DMS53 treated with DMSO at 0.1 percent for 48 hours (cell line): ENCODE data around the gene DDAH2.
"Not testable (repeated sequence)": the region's sequence is repeated elsewhere in the genome, so short reads cannot be mapped to it uniquely, and the experiment has no call there.

Experiments used
- DNase-seq: peaks from one replicate; lab custom pipeline; 2025; ENCODE audit not compliant: unreplicated experiment; lab: John Stamatoyannopoulos, UW

DDAH2 gene

GRCh38 chr6:31715022-31715958 is 13.8 kb downstream of the DDAH2 start, which contains the start of gene LY6G6D:
Gene LY6G6D, plus strand, starts transcription at chr6:31715348. Its CDS starts 8 bp downstream, at chr6:31715356.
- DNase-seq: no peak

- DNase-seq: no peak
Observed at GRCh38 chr6:31713991-31714684, 15.0 kb downstream of the DDAH2 start.

- DNase-seq: no peak
Observed at GRCh38 chr6:31713465-31713864, 15.6 kb downstream of the DDAH2 start.

- no peak for DNase-seq
Observed at GRCh38 chr6:31712296-31712695, 16.8 kb downstream of the DDAH2 start.

DNA sequence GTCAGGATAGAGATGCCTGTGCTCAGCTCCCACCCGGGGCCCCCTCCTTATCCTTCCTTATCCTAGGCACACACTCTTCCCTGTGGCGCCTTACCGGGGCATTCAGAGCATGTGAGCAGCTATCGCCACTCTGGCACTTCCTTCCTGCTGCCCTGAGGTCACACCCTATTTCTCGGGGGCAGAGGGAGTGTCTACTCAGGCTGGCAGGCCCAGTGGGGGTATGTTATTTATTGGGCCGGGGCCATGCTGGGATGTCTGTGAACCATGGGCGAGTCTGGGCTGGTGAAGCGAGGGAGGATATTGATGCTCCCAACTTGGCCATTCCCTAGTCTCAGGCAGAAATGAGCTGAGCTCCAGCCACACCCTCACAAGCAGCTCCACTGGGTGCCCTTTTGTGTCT is 17.9 kb downstream of the DDAH2 start:
- no peak for DNase-seq

DNA sequence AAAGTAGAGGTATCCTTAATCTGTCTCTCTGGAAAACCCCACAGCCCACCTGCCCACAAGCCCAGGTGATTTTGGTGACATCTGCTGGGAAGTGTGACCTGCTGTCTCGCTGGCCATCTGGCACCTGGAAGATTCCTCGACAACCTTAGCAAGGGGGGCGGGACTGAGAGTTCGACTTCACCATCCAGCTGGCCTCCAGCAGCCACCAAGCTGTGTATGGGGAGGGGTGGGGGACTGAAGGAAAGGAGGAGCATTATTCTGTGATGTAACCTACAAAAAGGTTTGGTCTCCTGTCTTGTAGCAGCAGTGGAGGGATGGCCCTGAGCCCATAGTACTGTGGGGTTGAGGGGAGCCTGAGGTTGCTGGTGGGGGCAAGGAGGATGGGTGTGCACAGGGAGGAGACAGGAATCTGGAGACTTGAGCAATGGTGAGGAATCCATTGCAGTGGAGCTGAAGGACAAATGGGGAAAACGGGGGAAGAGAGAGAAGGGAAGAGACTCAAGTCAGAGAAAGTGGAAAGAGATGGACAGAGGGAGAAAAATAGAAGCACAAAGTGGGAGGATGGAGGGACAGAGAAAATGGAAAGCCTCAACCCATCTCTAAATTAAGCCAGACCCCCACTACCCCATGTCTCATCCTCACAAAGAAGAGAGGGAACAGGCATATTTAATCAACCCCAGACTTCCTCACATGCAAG is 18.4 kb downstream of the DDAH2 start:
- no peak for DNase-seq

- DNase-seq: not testable (repeated sequence)
Observed at GRCh38 chr6:31709157-31709556, 19.9 kb downstream of the DDAH2 start.

DNA sequence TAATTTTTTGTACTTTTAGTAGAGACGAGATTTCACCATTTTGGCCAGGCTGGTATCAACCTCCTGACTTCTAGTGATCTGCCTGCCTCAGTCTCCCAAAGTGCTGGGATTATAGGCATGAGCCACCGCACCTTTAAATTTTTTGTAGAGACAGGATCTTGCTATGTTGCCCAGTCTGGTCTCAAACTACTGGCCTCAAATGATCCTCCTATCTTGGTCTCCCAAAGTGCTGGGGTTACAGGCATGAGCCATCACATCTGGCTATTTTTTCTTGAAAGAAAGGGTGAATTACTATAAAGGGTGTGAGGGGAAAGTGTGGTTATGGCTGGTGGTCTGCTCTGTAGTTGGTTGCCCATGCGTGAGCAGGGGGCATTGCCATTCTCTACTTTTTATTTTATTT is 20.9 kb downstream of the DDAH2 start:
- DNase-seq: no peak

- DNase-seq: no peak
Observed at GRCh38 chr6:31707701-31708100, 21.4 kb downstream of the DDAH2 start.

DNA sequence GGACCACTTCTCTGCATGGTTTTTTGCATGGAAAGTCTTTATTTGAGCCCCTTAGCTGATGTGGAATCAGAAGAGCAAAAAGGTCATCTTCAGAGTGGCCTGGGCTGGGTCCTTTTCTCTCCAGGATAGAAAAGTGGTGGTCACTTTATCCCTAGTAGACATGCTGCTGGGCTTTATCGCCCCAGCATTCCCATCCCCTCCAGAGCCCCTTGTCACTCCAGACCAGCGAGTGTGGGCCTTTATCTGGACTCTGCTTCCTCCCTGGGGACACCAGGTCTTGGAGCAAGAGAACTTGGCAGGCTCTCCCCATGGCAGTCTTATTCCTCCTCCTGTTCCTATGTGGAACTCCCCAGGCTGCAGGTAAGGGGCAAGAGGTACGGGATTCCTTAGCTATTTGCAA is 22.5 kb downstream of the DDAH2 start, which contains the start of gene LY6G6F:
TSS of gene LY6G6F (plus strand) at position 268 of the 400 bp plus-strand sequence. CDS start at position 309, 41 bp downstream.
- no peak for DNase-seq

GRCh38 chr6:31705931-31706330 is 23.2 kb downstream of the DDAH2 start:
- DNase-seq: no peak

GRCh38 chr6:31702819-31703716 is 26.0 kb downstream of the DDAH2 start, which contains the start of gene ABHD16A:
Gene ABHD16A, minus strand, starts transcription at chr6:31703324. Its CDS starts 43 bp downstream, at chr6:31703281.
- DNase-seq: peak; percentile 89

GRCh38 chr6:31702405-31702818 is 26.7 kb downstream of the DDAH2 start:
- no peak for DNase-seq

DNA sequence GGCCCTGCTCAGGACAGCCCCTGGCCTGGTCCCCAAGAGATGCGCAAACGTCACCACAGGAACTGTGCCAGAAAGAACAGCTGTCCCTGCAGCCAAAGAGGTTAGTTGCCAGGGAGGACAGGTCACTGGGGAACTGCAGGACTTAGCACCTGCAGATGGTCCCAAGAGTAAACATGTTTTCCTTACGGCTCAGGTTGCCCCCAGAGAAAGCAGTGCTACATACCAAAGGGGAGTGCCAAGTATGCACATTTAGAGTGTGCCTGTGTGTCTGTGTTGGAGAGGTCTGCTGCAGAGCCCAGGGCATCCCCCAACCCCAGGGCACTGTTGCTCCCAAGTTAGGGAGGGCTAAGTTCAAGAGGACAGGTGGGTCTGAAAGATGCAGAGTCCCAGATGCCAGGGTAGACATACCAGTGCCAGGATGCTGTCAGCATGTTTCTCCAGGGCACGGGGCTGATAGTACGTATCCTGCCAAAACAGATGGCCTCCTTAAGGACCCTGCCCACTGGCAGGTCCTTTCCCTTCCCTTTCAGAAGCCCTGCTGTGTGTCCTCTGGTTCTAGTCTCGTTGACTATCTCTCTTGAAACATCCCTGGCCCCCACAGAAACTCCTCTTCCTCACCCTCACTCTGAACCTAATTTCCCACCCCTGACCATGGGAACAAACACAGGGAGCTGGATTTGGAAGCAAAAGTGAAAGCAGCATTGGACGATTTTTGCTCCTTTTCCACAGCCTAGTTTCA is 27.3 kb downstream of the DDAH2 start:
- DNase-seq: no peak

GRCh38 chr6:31700740-31701401 is 28.2 kb downstream of the DDAH2 start:
- no peak for DNase-seq

DNA sequence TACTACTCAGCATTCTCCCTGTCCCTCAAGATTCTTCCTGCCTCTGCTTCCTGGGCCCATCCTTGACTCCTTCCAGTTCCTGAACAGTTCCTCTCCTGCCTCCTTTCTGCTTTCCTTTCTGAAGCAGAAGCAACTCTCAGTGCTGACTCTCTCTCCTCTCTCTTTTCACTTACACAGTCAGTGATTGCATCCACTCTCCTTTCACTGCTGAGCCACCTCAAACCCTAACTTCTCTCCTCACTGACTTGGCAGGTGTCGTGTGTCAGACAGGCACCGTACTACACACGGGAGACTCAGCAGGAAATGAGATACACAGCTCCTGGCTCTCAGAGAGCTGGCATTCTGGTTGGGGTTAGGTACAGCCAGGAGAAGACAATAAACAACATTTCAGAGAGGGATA is 31.5 kb downstream of the DDAH2 start:
- DNase-seq: no peak

DNA sequence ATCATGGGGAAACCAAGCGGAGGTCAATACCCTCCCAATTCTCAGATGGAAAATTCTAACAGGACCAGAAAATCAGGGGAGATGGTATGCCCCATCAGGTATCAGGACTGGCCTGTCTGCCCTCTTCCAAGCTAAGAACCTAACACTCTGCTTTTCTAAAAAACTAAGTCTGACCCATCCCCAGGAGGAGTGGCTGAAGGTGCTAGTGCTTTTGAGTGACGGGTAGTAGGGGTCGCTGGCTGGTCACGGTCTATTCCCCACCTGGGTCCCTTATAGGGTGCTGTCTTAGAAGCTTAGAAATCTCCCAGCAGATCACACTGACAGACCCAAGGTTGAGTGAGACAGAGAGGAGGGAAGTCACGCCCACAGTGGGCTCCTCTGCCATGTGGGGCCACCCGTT is 35.6 kb downstream of the DDAH2 start:
- no peak for DNase-seq

DNA sequence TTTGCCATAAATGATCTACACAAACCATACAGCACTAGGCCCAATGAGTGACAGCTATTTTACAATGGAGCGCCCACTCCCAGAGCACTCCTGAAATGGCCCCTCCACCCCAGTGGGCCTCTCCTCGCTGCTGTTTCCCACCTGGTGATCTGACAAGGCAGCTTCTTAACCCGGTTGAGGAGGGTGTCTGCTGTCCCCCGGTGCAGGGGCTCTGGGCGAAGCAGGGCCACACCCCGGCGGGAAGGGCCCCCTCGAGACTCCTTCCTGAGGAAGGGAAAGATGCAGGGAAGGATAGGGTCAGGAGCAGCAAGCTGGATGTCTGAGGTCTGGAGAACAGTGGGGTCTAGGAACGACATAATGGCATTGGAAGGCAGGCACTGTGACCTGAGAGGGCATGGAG is 36.2 kb downstream of the DDAH2 start:
- DNase-seq: no peak

GRCh38 chr6:31692353-31692752 is 36.7 kb downstream of the DDAH2 start:
- no peak for DNase-seq
